LNCaP clone FGC (cell line): Measurements from ENCODE around the gene MTRFR.
"Not testable (repeated sequence)": the region's sequence is repeated elsewhere in the genome, so short reads cannot be mapped to it uniquely, and the experiment has no call there.

Source experiments
- DNase-seq: peaks from one replicate; pipeline ENCODE4 v3.0.0-alpha.2; 2011; ENCODE audit warnings: low read depth
- H3K4me3 ChIP-seq: 2 replicates; pipeline ENCODE4 v1.5.1; 2011; ENCODE audit warnings: mild to moderate bottlenecking, low read depth, low read length, control low read depth
- CTCF ChIP-seq: IDR thresholded peaks from 2 replicates; pipeline ENCODE4 v1.5.1; 2012; ENCODE audit warnings: mild to moderate bottlenecking; ENCODE audit not compliant: control insufficient read depth, insufficient read depth; ENCODE audit errors: extremely low read depth

MTRFR gene

GRCh38 chr12:123232807-123233504, at the start of gene MTRFR, which contains the start of gene MPHOSPH9:
Gene MTRFR (plus strand): TSS chr12:123233436. CDS start chr12:123253675, 20,239 bp downstream.
Gene MPHOSPH9 (minus strand): TSS chr12:123233141. CDS start chr12:123230364, 2,777 bp downstream.
- TF ChIP-seq CTCF: no peak
- peak; percentile 99 for DNase-seq
- H3K4me3 ChIP-seq: peak within 1 kb of the TSS; percentile 96

- TF ChIP-seq CTCF: no peak
- no peak for DNase-seq
- H3K4me3 ChIP-seq: no peak overlapping the region
Measured at GRCh38 chr12:123187637-123188036, 45.6 kb upstream of the MTRFR start.

GRCh38 chr12:123199936-123200335, 33.3 kb upstream of the MTRFR start:
- DNase-seq: no peak
- no peak for TF ChIP-seq CTCF
- H3K4me3 ChIP-seq: no peak overlapping the region

- no peak for DNase-seq
- H3K4me3 ChIP-seq: no peak overlapping the region
- no peak for TF ChIP-seq CTCF
Measured at GRCh38 chr12:123200414-123200813, 32.8 kb upstream of the MTRFR start.

GRCh38 chr12:123206794-123207193, 26.4 kb upstream of the MTRFR start:
- DNase-seq, H3K4me3 ChIP-seq: not testable (repeated sequence)

GRCh38 chr12:123207815-123208214, 25.4 kb upstream of the MTRFR start:
- not testable (repeated sequence) for DNase-seq, H3K4me3 ChIP-seq

GRCh38 chr12:123223241-123223668, 10.0 kb upstream of the MTRFR start:
- no peak overlapping the region for H3K4me3 ChIP-seq
- no peak for TF ChIP-seq CTCF
- no peak for DNase-seq

GRCh38 chr12:123225443-123225842, 7.8 kb upstream of the MTRFR start:
- TF ChIP-seq CTCF: no peak
- no peak overlapping the region for H3K4me3 ChIP-seq
- DNase-seq: no peak
